Activated T-helper 17 cell treated with anti-CD3 and anti-CD28 coated beads, Interleukin-2, amount 50 U/mL, for 72 hours (primary cell): ENCODE measurements around the gene SRP9. TPM values are rescaled to one million over a fixed set of nuclear protein-coding genes. Genes with fewer than 3 reads are reported as not detected.
"Not testable (repeated sequence)": the region's sequence is repeated elsewhere in the genome, so short reads cannot be mapped to it uniquely, and the experiment has no call there.

Experiments used
- ATAC-seq: fragments of 150-1000 bp; cut with Tn5 transposase; replicated peaks from 2 replicates; pipeline ENCODE4 v1.10.0; 2021; ENCODE audit warnings: mild to moderate bottlenecking, moderate library complexity
- H3K27ac Mint-ChIP-seq: one replicate; pipeline ENCODE4 v1.8.0; 2022; ENCODE audit warnings: mixed read lengths
- H3K27me3 Mint-ChIP-seq: one replicate; pipeline ENCODE4 v1.8.0; 2022; ENCODE audit warnings: mixed read lengths
- H3K36me3 Mint-ChIP-seq: one replicate; pipeline ENCODE4 v1.8.0; 2022; ENCODE audit warnings: low read depth, mild to moderate bottlenecking, mixed read lengths
- H3K4me1 Mint-ChIP-seq: one replicate; pipeline ENCODE4 v1.8.0; 2022; ENCODE audit warnings: mixed read lengths
- H3K4me3 Mint-ChIP-seq: one replicate; pipeline ENCODE4 v1.8.0; 2022; ENCODE audit warnings: mild to moderate bottlenecking, mixed read lengths
- H3K9me3 Mint-ChIP-seq: one replicate; pipeline ENCODE4 v1.8.0; 2022; ENCODE audit warnings: mixed read lengths
- total RNA-seq, 2 donors: library from RNA; stranded (reverse); gene quantifications; one replicate each; pipeline ENCODE4 v1.2.3, GENCODE V29; 2022

Gene SRP9
- total RNA-seq, 2 donors from 2014 or later, result 209 to 281 TPM

DNA sequence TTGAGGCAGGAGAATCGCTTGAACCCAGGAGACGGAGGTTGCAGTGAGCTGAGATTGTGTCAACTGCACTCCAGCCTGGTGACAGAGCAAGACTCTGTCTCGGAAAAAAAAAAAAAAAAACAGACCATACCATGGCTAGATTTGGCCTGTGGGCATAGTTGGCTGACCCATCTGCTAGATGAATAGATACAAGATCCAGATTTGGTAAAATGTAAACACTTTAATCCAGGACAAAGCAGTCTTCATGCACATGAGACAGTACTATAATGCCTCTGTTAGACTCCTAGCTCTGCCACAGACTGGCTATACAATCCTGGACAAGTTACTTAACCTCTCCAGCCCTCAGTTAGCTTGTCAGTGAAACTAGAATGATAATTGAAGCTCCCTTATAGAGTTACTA, 27.9 kb upstream of the SRP9 start:
- Mint-ChIP-seq H3K27ac (no peak overlapping the region), H3K4me3 (no peak overlapping the region), H3K36me3 (no peaks in the 10 kb centered on the region), H3K9me3 (no peaks in the 10 kb centered on the region), H3K4me1 (no peaks in the 10 kb centered on the region), H3K27me3 (peaks cover 3% of the 10 kb centered on the region)
- ATAC-seq, result no peak

DNA sequence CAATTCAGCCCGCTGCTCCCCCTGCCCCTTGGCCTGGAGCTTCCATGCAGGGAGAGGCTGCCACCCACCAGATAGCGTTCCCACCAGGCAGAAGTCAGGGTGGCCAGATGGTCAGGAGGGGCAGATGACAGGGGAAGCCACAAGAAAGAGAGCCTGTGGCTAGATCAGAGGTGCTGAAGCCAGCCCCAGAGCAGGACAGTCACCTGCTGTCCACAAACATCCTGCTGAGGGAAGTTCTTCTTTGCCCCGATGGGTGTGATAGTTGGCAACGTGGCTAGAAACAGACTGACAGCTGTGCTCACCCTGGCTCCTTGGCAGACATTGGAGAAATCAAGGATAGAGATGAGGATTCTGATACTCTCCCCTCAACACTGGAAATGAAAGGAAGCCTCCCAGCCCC, 27.2 kb upstream of the SRP9 start:
- no peaks in the 10 kb centered on the region for H3K4me1 Mint-ChIP-seq
- H3K4me3 Mint-ChIP-seq, result no peak overlapping the region
- H3K36me3 Mint-ChIP-seq, result no peaks in the 10 kb centered on the region
- ATAC-seq, result no peak
- no peak overlapping the region for H3K27ac Mint-ChIP-seq
- peaks cover 3% of the 10 kb centered on the region for H3K27me3 Mint-ChIP-seq
- no peaks in the 10 kb centered on the region for H3K9me3 Mint-ChIP-seq

DNA sequence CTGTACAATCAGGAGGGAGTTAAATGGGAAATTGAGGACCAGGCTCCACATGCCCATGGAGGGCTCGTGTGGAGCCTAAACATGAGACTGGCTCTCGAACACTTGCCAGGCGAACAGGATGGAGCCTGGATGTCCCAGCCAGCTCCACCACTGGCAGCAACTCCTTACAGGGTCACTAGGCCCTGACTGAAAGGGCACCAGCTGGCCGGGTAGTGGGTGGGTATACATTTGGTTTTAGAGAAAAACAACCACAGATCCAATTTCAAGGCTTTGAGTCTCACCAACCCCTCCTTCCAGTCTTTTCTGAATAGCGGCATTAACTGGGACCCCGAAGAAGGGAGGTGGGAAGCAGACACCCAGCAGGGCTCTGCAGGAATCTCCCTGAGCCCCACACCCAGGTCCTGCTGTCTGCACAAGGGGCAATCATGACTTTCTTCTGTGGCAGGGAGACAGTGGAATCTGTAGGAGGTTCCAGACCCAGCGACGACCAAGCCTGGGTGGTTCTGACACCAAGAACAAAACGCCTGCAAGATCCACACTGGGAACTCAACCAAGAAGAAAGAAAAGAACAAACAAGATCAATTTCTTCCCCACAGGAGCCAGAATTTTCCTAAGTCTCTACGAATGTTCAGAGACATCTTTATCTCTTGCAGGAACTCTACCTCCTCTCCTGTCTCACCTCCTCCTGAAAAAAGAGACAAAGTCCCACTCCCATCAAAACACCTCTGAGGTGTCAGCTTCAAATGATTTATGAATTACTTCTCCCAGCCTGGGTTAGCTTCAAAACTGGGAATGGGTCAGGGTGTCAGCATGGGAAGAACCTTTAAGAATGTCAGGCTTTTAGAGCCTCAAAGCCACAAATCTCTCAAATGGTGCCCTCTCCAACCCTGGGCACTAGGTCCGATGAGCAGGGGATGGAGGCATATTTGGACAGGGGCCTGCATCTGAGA, 26.5 kb upstream of the SRP9 start:
- no peak overlapping the region for H3K4me3 Mint-ChIP-seq
- peaks cover 5% of the 10 kb centered on the region for H3K27me3 Mint-ChIP-seq
- no peaks in the 10 kb centered on the region for H3K36me3 Mint-ChIP-seq
- no peaks in the 10 kb centered on the region for H3K4me1 Mint-ChIP-seq
- H3K9me3 Mint-ChIP-seq, result no peaks in the 10 kb centered on the region
- no peak for ATAC-seq
- H3K27ac Mint-ChIP-seq, result no peak overlapping the region

DNA sequence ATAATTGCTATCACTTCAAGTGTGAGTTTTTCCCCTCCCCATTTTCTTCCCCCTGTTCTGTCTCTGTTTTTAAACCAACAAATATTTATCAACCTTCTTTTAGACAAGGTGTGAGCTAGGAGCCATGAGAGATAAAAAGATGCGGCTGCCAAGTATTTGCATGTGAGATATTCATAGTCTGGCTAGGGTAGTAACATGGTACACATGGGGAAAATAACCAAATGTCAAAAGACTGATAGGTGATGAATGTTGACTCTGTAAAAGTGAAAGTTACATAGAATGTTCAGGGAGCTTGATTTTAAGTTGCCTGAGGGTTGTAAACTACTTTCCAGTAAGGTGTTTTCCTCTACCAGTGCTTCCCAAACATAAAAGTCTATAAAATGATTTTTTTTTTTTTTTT, 25.4 kb upstream of the SRP9 start:
- Mint-ChIP-seq H3K27me3 (peaks cover 5% of the 10 kb centered on the region), H3K27ac (no peak overlapping the region), H3K4me3 (no peak overlapping the region), H3K9me3 (no peaks in the 10 kb centered on the region), H3K4me1 (no peaks in the 10 kb centered on the region), H3K36me3 (no peaks in the 10 kb centered on the region)
- ATAC-seq, result no peak

DNA sequence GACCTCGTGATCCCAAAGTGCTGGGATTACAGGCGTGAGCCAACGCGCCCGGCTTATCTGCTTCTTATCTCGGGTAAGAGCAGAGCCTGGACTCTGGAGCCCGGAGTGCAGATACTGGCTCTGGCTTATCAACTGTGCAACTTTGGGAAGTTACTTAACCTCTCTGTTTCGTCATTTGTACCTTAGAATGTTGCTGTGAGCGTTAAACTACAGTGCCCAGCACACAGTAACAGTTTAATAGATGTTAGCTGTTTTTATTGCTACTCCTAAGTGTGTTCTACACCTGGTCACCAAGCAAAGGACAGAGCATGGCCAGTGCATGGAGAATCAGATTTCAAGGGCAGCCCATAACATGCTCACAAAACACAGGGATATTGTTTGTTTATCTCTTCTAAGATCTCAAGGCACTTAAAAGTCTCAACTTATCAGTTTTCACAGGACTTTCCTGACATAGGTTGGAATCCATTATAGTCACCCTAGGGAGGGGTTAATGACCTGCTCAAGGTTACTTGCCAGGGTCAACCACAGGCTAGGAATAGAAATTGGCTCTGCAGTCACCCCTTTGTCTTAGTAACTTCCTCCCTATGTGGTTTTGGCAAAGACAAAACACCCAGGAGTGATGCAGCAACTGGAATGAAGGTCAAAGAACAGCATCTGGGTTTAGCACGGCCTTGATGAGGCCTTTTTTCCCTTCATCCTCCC, 22.5 kb upstream of the SRP9 start:
- Mint-ChIP-seq H3K27ac (no peak overlapping the region), H3K4me3 (no peak overlapping the region)

DNA sequence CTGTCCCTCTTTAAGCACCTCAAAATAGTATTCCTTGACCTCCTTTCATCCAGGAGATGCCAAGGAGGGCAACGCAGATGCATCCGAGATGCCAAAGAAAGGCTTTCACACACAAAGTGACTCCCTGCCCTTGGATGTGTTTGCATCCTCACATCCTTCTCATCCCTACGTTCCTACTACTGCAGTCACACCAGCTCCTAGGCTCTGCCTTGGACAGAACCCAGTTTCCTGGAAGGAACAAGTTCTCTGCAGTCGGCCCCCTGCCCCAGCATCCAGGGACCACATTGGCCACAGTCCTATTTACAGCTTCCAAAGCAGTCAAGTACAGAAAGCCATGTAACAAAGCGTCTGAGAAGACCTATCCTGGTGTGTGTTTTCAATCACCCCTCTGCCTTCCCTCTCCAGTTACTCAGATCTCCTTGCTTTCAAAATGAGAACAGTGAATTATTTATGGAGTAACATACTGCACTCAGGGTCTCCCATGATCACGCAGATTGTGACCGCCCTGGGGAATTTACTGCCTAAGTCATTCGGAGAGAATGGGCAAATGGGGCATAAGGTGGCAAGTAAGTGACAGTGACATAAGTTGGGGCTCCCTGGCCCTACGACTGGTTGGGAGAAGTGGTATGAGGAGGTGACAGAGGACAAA, 21.8 kb upstream of the SRP9 start:
- Mint-ChIP-seq H3K4me1 (no peaks in the 10 kb centered on the region), H3K36me3 (no peaks in the 10 kb centered on the region), H3K27me3 (peaks cover 5% of the 10 kb centered on the region), H3K4me3 (no peak overlapping the region), H3K27ac (no peak overlapping the region), H3K9me3 (no peaks in the 10 kb centered on the region)
- ATAC-seq, result no peak

More for the DNA sequence above, 22.5 kb upstream of the SRP9 start:
- no peak for ATAC-seq
- Mint-ChIP-seq H3K9me3 (no peaks in the 10 kb centered on the region), H3K4me1 (no peaks in the 10 kb centered on the region), H3K36me3 (no peaks in the 10 kb centered on the region), H3K27me3 (peaks cover 5% of the 10 kb centered on the region)

DNA sequence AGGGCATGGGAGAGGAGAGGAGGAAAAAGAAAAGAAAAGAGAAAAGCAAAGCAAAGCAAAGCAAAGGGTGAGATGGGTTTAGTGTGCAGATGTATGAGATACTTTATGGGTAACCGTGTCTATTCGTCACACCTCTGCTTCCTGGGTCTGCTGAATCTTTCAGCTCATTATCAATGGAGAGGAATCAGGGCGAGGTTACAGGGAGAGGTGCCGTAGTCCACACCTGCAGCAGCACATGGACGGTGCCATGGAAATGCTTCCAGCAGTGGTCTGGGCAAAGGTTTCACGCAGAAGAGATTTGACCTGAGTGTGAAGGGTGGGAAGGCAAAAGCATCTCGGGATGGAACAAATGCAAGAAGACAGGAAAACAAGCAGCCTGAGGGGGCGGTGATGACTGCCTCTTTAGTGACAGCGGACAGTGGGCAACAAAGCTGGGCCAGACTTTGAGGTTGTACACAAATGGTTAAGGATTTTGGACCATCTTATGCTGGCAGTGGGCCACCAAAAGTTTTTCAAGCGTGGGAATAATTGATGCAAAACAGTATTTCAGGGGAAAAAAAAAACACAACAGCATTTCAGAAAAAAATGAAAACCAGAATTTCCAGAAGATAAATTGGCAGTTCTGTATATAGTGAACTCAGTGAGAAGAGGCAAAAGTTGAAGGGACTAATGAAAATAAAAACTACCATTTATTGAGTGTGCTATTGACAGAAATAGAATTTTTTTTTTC, 19.5 kb upstream of the SRP9 start:
- no peak overlapping the region for H3K4me3 Mint-ChIP-seq
- H3K9me3 Mint-ChIP-seq, result no peaks in the 10 kb centered on the region
- no peaks in the 10 kb centered on the region for H3K4me1 Mint-ChIP-seq
- ATAC-seq, result no peak
- no peak overlapping the region for H3K27ac Mint-ChIP-seq
- no peaks in the 10 kb centered on the region for H3K36me3 Mint-ChIP-seq
- peaks cover 6% of the 10 kb centered on the region for H3K27me3 Mint-ChIP-seq

DNA sequence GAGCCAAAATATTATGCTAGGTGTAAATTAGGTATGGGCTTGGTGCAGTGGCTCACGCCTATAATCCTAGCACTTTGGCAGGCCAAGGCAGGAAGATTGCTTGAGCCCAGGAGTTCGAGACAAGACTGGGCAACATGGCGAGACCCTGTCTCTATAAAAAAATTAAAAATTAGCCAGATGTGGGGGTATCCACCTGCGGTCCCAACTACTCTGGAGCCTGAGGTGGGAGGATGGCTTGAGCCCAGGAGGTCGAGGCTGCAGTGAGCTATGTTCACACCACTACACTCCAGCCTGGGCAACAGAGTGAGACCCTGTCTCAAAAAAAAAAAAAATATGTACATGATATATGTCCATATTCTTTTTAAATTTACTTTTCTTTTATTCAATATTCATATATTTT, 17.7 kb upstream of the SRP9 start:
- H3K27me3 Mint-ChIP-seq, H3K36me3 Mint-ChIP-seq, H3K4me3 Mint-ChIP-seq, H3K9me3 Mint-ChIP-seq, ATAC-seq, H3K4me1 Mint-ChIP-seq, H3K27ac Mint-ChIP-seq: not testable (repeated sequence)

DNA sequence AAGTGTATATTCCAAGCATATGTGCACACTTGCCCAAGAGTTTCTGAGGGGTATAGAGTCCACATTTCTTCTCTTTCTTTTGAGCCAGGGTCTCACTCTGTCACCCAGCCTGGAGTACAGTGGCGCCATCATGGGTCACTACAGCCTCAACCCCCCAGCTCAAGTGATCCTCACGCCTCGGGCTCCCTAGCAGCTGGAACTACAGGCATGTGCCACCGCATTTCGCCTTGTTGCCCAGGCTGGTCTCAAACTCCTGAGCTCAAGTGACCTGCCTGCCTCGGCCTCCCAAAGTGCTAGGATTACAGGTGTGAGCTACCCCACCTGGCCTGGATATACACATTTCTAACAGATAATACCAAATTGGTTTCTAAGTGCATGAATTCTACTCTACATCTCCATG, 17.1 kb upstream of the SRP9 start:
- no peak overlapping the region for H3K4me3 Mint-ChIP-seq
- H3K36me3 Mint-ChIP-seq, result no peaks in the 10 kb centered on the region
- H3K27ac Mint-ChIP-seq, result no peak overlapping the region
- ATAC-seq, result no peak
- no peaks in the 10 kb centered on the region for H3K4me1 Mint-ChIP-seq
- H3K27me3 Mint-ChIP-seq, result peaks cover 6% of the 10 kb centered on the region
- H3K9me3 Mint-ChIP-seq, result no peaks in the 10 kb centered on the region

DNA sequence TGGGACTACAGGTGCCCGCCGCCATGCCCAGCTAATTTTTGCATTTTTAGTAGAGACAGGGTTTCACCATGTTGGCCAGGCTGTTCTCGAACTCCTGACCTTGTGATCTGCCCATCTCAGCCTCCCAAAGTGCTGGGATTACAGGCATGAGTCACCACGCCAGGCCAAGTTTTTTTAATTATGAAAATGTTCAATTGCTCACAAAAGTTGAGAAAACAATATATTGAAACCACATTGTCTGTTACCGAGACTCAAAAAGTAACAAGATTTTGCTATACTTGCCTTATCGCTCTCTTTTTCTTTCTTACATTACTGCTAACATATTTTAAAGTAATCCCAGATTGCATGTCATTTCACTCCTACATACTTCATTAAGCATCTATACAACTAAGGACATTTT, 16.2 kb upstream of the SRP9 start:
- not testable (repeated sequence) for H3K27ac Mint-ChIP-seq, H3K4me1 Mint-ChIP-seq, H3K36me3 Mint-ChIP-seq, H3K27me3 Mint-ChIP-seq, H3K9me3 Mint-ChIP-seq, ATAC-seq, H3K4me3 Mint-ChIP-seq

DNA sequence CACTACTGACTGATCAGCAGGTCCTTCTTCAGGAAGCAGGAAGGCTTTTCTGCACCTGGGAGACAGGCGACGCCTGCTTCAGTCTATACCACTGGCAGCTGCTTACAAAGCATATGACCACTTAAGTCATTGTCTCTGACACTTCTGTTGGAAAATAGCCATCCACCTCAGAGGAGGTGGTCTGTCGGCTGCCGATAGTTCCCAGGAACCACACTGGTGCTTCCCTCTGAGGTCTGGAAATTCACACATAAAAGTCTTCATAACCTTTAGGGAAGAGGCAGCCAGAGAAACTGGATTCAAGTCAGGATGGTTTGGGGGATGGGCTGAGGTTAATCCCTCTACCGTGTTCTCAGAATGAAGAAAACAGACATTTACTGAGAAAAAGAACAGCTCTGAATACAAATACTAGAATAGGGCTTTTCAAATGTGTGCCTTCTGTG, 15.6 kb upstream of the SRP9 start:
- Mint-ChIP-seq H3K4me1 (no peaks in the 10 kb centered on the region), H3K4me3 (no peak overlapping the region), H3K36me3 (no peaks in the 10 kb centered on the region), H3K27me3 (peaks cover 7% of the 10 kb centered on the region), H3K27ac (no peak overlapping the region), H3K9me3 (no peaks in the 10 kb centered on the region)
- ATAC-seq, result no peak

DNA sequence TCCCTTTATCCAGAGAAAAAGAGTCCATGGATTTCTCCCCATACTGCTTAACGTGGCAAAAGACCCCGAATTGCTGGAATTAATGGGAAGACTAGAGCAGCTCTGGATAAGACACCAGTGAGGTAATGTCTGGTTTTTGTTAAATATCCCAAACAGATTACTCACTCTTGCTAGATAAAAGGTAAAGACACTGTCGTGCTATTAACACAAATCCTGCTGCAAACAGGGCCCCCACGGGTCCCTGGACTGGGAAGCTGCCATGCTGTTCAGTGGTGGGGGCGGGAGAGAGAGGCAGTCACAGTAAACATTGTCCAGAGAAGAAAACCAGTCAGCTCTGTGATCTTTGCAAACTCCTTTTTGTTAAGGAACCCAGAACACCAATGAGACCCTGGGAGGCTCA, 15.2 kb upstream of the SRP9 start:
- Mint-ChIP-seq H3K27me3 (peaks cover 7% of the 10 kb centered on the region), H3K4me3 (no peak overlapping the region), H3K36me3 (no peaks in the 10 kb centered on the region), H3K4me1 (no peaks in the 10 kb centered on the region), H3K9me3 (no peaks in the 10 kb centered on the region), H3K27ac (no peak overlapping the region)
- ATAC-seq, result no peak

DNA sequence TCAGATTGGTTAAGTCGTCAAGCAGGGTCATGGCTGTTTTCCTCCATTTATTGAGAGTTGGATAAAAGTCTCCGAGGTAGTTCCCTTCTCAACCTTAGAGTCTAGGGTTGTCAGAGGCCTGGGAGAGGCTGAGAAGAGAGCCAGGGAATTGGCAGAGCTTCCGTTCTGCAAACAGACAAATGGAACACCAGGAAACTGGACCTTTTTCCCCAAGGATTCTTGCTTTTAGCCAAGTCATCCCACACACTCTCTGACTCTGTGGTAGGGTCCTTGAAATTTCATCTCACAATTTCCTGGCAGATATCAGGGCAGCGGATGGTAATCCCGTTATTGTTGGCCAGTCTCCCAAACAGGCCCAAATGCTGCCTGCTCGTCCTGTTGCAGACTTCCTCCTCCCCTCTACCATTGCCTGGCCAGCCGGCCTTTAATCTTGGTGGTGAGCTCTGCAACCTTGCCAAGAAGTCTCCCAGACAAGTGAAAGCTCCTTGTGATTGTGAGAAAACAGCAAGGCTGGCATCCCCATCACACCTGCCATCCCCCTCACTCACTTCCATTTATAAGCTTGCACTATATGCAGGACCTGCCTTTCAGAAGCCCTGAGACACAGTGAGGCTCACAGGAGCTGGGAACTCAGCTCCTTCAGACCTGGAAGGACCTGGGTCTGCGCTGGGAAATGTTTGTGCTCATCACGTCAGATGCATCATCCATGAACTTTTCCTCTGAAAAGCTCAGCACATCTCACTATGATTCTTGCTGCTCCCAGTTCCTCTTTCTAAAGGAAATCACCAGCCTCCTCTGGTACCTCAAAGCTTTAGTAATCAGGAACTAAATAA, 13.7 kb upstream of the SRP9 start:
- Mint-ChIP-seq H3K36me3 (no peaks in the 10 kb centered on the region), H3K4me1 (no peaks in the 10 kb centered on the region), H3K9me3 (no peaks in the 10 kb centered on the region), H3K27ac (no peak overlapping the region), H3K27me3 (peaks cover 7% of the 10 kb centered on the region), H3K4me3 (no peak overlapping the region)
- no peak for ATAC-seq
